T47D (cell line): Measurements from ENCODE around the gene KMT2E.

Experiments used
- DNase-seq, 2 experiments: peaks; one replicate each; pipeline versions ENCODE4 v3.0.0 to v3.0.0-alpha.2; 2011 to 2012; ENCODE audit warnings: low read depth in 1 of 2, low spot score in 1 of 2
- JUND ChIP-seq: IDR thresholded peaks from 2 replicates; pipeline ENCODE4 v1.6.1; 2012; ENCODE audit warnings: low read depth
- in situ Hi-C: cut with HindIII; loops from 2 replicates; pipeline ENCODE4 v1.10.0; 2016; ENCODE audit warnings: low sequenced_read_pairs, low pct_unique_long_range_greater_than_20kb

KMT2E gene

DNA sequence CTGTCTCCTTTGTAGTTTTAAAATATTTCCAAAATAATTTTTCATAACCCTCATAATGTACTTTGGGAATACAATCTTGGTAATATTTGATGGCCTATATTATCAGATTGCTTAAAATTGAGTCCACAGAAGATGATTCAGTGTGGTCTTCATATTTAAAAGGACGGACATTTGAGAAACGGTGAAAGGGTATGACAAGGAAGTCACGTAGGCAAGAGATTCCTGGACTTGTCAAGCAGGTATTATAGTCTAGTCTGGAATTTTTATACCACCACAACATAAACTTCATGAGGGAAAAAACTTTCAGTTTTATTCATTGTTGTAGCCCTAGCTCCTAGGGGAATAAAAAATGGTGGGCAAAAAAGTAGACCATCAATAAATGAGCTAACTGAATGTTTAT, 82.3 kb downstream of the KMT2E start:
- in situ Hi-C loops = no loop called here
- TF ChIP-seq JUND = no peak
- DNase-seq = peak in 1 of 2 experiments; percentile 12

- in situ Hi-C loops = no loop called here
- no peak for TF ChIP-seq JUND
- no peak for DNase-seq
These were observed 83.6 kb downstream of the KMT2E start for GRCh38 chr7:105097619-105098018.

DNA sequence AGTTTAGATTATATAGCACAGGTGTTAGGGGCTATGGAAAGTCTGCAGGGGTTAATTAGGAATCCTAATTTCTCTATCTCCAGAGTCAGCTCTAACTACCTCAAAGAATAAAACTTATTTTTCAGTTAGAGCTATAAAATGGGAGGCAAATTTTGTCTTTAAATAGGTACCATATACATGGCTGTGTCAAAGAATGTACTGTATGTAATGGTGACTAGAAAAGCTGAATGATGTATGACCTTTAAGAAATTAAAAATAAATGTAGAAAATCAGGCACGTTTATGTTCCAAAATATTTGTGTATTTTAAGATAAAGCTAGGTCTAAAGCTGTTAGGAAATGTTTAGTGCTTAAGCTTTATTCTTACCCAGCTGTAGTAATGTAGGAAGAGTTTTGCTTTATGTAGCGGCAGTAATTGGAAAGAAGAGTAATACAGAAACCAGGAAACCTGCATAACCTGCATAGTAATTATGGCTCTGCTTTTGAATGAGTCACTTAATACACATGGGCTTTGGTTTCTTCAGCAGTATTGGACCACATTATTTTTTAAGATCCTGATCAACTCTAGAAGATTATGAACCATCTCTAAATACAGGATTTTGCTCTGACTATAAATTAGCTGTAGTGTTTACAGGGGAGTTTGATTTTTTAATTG, 85.0 kb downstream of the KMT2E start:
- TF ChIP-seq JUND = no peak
- peak in 1 of 2 experiments; percentile 40 for DNase-seq
- in situ Hi-C loops = no loop called here

- TF ChIP-seq JUND = no peak
- in situ Hi-C loops = no loop called here
- DNase-seq = no peak
These were observed 87.9 kb downstream of the KMT2E start for GRCh38 chr7:105101864-105102263.

DNA sequence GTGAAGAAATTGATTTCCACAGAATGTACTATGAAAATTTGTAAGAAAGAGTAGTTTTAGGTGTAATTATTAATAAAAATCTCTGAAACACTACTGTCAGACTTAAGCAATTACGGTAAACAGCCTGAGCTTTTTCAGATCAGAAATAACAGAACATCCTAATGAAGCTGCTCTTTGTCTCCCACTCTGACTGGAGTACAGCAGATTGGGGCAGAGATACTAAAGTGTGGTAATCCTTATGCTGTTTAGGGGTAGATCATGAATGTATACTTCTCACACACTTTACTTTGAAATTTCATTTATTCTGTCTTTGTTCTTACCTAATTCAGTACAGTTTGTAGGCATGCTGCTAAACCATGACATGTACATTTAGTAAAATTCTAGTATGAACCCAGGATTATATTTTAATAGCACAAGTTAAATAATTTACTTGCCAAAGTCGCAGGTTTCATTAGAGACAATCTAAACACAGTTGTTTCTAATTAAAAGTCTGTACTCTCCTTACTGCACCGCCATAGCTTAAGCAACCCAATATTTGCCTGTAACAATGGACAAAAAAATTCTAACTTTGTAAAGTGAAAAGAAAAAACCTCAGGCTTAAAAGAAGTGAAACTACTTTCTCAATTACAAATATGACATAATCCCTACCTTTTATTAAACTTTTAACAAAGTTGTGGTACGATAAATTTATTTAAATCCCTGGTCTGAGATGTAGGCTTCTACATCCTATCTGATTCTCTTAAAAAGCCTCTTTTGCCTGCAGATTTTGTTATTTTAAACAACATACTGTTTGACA, 88.8 kb downstream of the KMT2E start:
- no peak for DNase-seq
- in situ Hi-C loops = no loop called here
- no peak for TF ChIP-seq JUND

GRCh38 chr7:105105579-105105978, 91.6 kb downstream of the KMT2E start:
- TF ChIP-seq JUND = no peak
- in situ Hi-C loops = no loop called here
- no peak for DNase-seq

DNA sequence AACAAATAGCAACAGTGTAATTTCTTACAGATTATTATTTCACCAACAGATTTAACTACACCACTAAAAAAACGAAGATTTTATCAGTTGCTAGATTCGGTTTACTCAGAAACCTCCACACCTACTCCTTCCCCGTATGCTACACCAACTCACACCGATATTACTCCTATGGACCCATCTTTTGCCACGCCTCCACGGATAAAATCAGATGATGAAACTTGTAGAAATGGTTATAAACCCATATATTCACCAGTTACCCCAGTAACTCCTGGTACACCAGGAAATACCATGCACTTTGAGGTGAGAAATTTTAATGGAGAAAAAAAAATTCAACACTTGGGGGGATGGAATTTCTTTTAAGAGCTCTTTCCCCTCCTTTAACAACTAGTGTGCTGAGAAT, 92.5 kb downstream of the KMT2E start:
- no peak for TF ChIP-seq JUND
- in situ Hi-C loops = no loop called here
- DNase-seq = no peak

GRCh38 chr7:105107458-105107857, 93.5 kb downstream of the KMT2E start:
- TF ChIP-seq JUND = no peak
- no peak for DNase-seq
- in situ Hi-C loops = no loop called here

- in situ Hi-C loops = no loop called here
- TF ChIP-seq JUND = no peak
- DNase-seq = no peak
These were observed 98.7 kb downstream of the KMT2E start for GRCh38 chr7:105112440-105113418.

DNA sequence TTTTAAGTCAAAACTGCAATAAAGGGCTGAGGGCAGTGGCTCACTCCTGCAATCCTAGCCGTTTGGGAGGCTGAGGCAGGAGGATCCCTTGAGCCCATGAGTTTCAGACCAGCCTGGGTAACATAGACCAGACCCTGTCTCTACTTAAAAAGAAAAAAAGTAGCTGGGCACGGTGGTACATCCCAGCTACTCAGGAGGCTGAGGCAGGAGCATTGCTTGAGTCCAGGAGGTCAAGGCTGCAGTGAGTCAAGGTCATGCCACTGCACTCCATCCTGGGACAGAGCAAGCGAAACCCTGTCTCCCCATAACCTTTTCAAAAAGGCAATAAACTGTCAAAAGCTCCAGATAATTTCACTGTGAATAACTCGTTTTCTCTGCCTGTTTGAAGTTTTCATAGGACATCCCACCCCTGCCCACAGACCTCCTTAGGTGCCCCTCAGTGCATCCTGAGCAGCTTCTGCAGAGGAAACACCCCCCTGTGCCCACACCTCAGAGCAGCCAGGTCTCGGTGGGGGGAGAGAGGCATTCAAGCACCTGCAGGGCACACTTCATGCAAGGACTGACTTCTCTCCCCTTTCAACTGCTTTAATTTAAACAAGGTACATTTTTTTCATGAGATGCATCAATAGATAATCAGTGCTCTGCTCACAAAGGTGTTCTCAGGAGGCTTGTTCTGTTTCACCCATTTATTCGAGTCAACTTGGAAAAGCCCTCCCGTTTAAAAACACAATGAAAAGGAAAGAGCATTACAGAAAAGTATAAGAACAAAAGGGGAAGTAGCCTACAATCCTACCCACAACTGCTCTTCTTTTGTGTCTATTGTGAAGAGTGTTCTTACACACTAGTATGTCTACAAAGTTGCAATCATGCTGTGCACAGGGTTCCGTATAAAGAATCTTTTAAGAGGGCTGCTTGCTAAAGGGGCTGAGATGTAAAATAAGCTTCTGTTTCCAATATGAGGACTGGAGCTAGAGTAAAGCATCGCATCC, 104.9 kb downstream of the KMT2E start:
- DNase-seq = no peak
- in situ Hi-C loops = no loop called here
- TF ChIP-seq JUND = no peak

- in situ Hi-C loops = no loop called here
- no peak for TF ChIP-seq JUND
- no peak for DNase-seq
These were observed 108.6 kb downstream of the KMT2E start for GRCh38 chr7:105122619-105123018.
